ENCODE data around the gene DNAJB8. TPM values are rescaled to one million over a fixed set of nuclear protein-coding genes. Genes with fewer than 3 reads are reported as not detected.

DNAJB8 gene
- total and polyA plus RNA-seq, 12 donors: not detected

DNA sequence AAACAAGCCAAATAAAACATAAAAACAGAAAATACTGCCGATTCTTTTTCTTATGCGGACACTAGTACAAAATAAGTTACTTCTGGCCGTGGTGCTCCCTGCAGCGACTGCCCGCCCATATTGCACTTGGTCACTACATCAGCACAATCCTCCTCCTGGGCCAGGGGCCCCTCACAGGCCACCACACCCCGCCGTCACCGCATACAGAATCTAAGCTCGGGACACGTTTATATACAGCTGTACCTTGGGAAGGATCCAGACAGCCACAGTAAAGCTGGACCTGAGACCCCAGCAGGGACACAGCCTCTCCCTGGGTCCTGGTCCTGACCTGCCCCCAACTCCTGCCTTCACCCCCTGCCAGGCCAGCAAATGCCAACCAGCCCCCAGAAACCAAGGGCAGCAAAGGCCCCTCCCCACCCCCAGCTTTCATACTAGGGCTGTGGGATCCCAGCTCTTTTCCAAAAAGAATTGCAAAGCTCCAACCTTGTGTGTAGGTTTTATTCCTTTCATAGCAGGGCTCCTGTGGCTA lies 12.9 kb upstream of the DNAJB8 start:
- no peaks in the 10 kb centered on the region for H3K9me3 ChIP-seq
- H3K4me1 ChIP-seq: peaks cover 6 to 59% (median 40%) of the 10 kb centered on the region in 9 donors
- DNase-seq: no peak
- peaks cover 0 to 57% (median 39%) of the 10 kb centered on the region in 7 donors for H3K27me3 ChIP-seq
- intact Hi-C loops (cut with DNase I): loop anchor here in 4 of 10 donors (2.0 to 5.0 kb wide), 3 partner anchors 52 to 98 kb away; no protein-coding TSS in a partner anchor
- peak overlapping the region in 3 of 10 donors; percentile 73 to 91 (median 79) for H3K27ac ChIP-seq
- peak overlapping the region in 1 of 10 donors; percentile 29 for H3K4me3 ChIP-seq
- ATAC-seq: no peak
- peaks cover 0 to 28% (median 0%) of the 10 kb centered on the region in 9 donors for H3K36me3 ChIP-seq
- 85 to 87% methylated on average over 10 of the region's 10 CpGs for WGBS, 2 donors
- no peak for TF ChIP-seq CTCF (IDR thresholded peaks at IDR 0.05)

DNA sequence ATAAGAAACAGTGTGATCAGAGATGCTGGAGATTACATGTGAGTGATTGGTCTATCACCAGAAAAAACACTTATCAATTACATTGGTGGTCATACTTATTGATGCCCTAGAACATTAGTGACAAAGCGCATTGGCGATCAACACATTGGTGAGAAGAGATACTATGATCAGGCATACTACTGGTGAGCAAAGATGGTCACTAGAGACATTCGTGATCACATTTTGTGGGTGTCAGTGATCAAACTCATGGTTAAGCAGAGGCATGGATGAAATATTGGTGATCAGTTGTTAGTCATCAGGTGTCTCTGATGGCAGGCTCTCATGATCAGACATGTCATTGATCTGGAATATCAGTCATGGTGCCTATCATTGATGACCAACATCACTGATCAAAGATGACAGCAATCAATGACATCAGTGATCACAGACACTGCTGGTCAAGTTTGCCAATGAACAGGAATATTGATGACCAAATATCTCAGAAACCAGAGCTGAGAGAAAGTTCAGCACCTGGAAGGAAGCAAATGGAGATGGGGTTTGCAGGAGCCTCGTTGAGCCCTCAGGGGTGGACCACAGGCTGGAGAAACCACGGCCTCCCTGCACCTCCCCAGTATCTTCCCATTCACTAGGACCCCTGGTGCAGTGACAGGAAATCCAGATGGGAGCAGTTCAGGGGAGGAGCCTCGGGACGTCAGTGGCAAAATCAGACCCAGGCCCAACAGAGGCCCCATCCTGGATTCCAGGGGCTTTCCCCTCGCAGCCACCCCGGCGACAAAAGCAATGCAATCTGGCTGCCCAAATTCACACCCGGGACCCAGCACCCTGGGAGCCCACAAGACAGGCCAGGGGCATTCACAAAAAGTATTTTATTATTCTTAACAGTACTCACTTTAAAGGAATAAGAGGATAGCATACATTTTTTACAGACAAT lies 12.2 kb upstream of the DNAJB8 start:
- DNase-seq (no peak), ATAC-seq (no peak)
- peak overlapping the region in 1 of 10 donors; percentile 91 for H3K27ac ChIP-seq
- H3K36me3 ChIP-seq: peaks cover 0 to 28% (median 0%) of the 10 kb centered on the region in 9 donors
- intact Hi-C loops (cut with DNase I): loop anchor here in 2 of 10 donors (5.0 kb wide), 1 partner anchor 52 kb away; no protein-coding TSS in a partner anchor
- 81 to 82% methylated on average over 11 of the region's 11 CpGs for WGBS, 2 donors
- TF ChIP-seq CTCF (IDR thresholded peaks at IDR 0.05): no peak
- no peak overlapping the region for H3K4me3 ChIP-seq
- no peaks in the 10 kb centered on the region for H3K9me3 ChIP-seq
- peaks cover 0 to 49% (median 32%) of the 10 kb centered on the region in 7 donors for H3K27me3 ChIP-seq
- H3K4me1 ChIP-seq: peaks cover 6 to 51% (median 37%) of the 10 kb centered on the region in 9 donors

DNA sequence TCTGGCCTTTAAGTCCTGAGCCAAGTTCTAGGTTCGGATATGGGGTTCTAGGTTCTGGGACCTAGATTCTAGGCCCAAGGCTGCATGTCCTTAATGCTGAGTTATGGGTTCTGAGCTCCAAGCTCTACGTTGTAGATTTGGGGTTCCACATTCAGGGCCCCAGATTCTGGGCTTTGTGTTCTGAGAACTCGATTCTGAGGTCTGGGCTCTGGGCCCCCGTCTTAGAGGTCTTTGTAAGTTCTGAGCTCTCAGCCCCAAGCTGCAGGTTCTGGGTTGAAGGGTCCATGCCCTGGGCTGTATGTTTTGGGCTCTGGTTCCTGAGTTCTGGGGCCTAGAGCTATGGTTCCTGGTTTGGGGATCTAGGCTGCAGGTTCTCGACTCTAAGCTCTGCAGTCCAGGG lies 10.0 kb upstream of the DNAJB8 start:
- no peak for ATAC-seq

More for the DNA sequence above, 10.0 kb upstream of the DNAJB8 start:
- H3K9me3 ChIP-seq: no peaks in the 10 kb centered on the region
- H3K27me3 ChIP-seq: peaks cover 0 to 38% (median 20%) of the 10 kb centered on the region in 7 donors
- peaks cover under 1 to 29% (median 17%) of the 10 kb centered on the region in 9 donors for H3K4me1 ChIP-seq
- TF ChIP-seq CTCF (IDR thresholded peaks at IDR 0.05): no peak
- no peak overlapping the region for H3K4me3 ChIP-seq
- no peak for DNase-seq
- 89% methylated on average over 5 of the region's 5 CpGs for WGBS, 2 donors
- intact Hi-C loops (cut with DNase I): loop anchor here in 2 of 10 donors (5.0 kb wide), 1 partner anchor 49 kb away; no protein-coding TSS in a partner anchor
- no peak overlapping the region for H3K27ac ChIP-seq
- H3K36me3 ChIP-seq: peaks cover 0 to 28% (median 0%) of the 10 kb centered on the region in 9 donors
